22Rv1 (cell line): ENCODE data around the gene MGAT4A.
"Not testable (repeated sequence)": the region's sequence is repeated elsewhere in the genome, so short reads cannot be mapped to it uniquely, and the experiment has no call there.

ENCODE experiments used
- H3K27ac ChIP-seq: fragments of 450-650 bp; 2 replicates; pipeline ENCODE4 v1.5.1; 2017
- CTCF ChIP-seq: fragments of 450-650 bp; IDR thresholded peaks from 2 replicates; pipeline ENCODE4 v1.5.1; 2017; ENCODE audit warnings: mild to moderate bottlenecking
- ZFX ChIP-seq: fragments of 450-650 bp; IDR thresholded peaks from 2 replicates; pipeline ENCODE4 v1.6.1; 2017; ENCODE audit warnings: antibody characterized with exemption, borderline replicate concordance

MGAT4A gene

GRCh38 chr2:98759827-98760625 is 29.1 kb upstream of the MGAT4A start:
- H3K27ac ChIP-seq, result no peak overlapping the region
- TF ChIP-seq CTCF (no peak), ZFX (no peak)

- no peak for TF ChIP-seq ZFX
- TF ChIP-seq CTCF, result no peak
- H3K27ac ChIP-seq, result no peak overlapping the region
Observed at GRCh38 chr2:98759338-98759737, 28.4 kb upstream of the MGAT4A start.

GRCh38 chr2:98757904-98758421 is 27.0 kb upstream of the MGAT4A start:
- no peak for TF ChIP-seq ZFX
- TF ChIP-seq CTCF, result no peak
- H3K27ac ChIP-seq, result no peak overlapping the region

GRCh38 chr2:98753801-98754200 is 22.9 kb upstream of the MGAT4A start:
- H3K27ac ChIP-seq, result no peak overlapping the region
- no peak for TF ChIP-seq ZFX
- no peak for TF ChIP-seq CTCF

- not testable (repeated sequence) for H3K27ac ChIP-seq
Observed at GRCh38 chr2:98752711-98753110, 21.8 kb upstream of the MGAT4A start.

- no peak for TF ChIP-seq CTCF
- no peak for TF ChIP-seq ZFX
- no peak overlapping the region for H3K27ac ChIP-seq
Observed at GRCh38 chr2:98751748-98752147, 20.8 kb upstream of the MGAT4A start.

GRCh38 chr2:98750593-98751282 is 19.8 kb upstream of the MGAT4A start:
- no peak overlapping the region for H3K27ac ChIP-seq
- TF ChIP-seq CTCF (no peak), ZFX (no peak)
